GM21723 (cell line): ENCODE results near the gene TGFBI.

ENCODE experiments used
- ATAC-seq: cut with Tn5 transposase; IDR thresholded peaks from one replicate; pipeline ENCODE4 v1.9.1; 2021; ENCODE audit warnings: mild to moderate bottlenecking, moderate library complexity; ENCODE audit not compliant: unreplicated experiment

TGFBI gene

DNA sequence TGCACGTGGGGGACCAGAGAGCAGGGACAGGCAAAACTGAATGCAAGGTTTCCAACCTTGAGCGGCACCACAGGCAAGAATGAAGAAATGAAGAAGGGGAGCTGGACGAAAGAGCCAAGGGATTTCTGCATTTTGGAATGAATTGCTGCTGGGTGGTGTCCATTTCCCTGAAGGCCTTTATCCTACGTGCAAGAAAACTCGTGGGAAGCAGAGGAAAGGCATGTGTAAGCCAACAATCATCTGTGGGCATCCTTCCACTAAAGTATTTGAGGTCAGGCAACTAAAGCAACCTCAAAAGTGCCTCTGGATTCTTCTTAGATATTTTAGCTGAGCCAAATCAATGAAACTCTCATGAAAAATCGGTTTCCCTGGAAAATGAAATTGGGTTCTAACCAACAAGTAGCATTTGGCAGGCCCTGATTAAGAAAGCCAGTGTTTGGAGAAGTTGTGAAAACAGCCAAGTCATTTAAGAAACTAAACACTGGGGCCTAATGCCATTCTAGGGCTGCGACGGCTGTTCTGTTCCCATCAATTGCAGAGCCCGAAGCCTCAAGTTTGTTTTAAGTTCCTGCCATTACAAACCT is 4.7 kb upstream of the TGFBI start:
- ATAC-seq: no peak

DNA sequence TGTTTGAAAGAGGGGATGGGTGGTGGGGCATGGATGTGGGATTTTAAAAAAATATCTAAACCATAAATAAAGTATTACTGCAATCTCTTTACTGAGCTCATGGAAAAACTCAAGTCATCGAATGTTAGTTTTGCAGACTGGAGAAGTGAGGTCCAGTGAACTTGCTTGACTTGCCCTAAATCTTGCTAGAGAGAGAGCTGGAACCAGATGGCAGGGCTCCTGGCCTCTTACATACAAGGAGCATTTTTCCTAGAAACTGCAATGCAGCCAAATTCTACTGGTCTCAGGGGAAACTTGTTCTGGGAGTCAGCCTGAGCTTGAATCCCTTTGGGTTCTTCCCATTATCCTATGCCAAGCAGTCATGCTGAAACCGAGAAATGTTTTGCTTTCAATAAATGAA is 2.9 kb upstream of the TGFBI start:
- no peak for ATAC-seq

DNA sequence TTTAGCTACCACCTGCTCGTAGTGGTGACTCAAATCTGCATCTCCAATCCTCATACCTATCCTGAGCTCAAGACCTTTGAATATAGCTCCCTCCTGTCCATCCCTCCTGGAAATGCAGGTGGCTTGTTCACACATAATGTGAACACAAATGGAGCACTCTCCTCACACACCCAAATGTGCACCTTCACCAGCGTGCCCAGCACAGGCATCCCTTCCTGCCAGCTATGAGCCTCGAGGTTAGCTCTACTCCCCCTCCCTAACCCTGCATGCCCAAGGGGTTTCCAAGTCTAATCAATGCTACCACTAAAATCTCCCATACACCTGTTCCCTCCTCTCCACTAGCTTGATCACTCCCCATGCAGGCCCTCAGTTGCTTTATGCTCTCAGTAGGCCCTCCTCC is 2.2 kb upstream of the TGFBI start:
- no peak for ATAC-seq

DNA sequence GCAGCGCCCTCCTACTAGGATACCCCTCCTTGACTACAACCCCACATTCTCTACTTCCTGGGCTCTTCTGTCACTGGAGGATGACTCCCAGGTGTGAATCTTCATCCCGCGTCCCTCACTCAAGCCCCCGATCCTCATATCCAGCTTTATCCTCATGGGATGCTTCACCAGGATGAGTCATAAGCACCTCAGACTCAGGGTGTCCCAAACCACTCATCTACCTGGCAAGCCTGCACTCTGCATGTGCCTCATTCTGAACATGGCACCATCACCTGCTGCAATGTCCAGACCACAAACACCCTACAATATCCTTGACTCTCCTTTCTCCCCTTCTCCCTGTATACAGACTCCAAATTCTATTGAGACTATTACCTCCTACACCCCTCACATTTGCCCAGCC is 1.5 kb upstream of the TGFBI start:
- ATAC-seq: no peak

DNA sequence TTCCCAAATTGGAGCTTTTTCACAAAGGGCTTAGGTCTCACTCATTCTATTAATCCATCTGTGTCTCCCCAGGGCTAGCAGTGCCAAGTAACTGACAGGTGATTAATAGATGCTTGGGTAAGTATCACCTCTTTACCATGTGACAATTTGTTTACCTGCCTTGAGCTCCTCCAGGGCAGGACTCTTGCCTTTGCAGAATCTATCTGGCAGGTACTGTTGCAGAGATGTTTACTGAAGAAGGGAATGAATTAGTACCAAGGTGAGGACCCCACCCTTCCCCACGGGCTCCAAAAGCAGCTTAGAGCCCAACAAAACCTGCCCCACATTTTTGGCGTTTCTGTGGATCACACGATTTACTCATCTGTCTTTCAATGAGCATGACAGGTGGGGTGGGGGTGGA is 698 bp upstream of the TGFBI start:
- no peak for ATAC-seq

DNA sequence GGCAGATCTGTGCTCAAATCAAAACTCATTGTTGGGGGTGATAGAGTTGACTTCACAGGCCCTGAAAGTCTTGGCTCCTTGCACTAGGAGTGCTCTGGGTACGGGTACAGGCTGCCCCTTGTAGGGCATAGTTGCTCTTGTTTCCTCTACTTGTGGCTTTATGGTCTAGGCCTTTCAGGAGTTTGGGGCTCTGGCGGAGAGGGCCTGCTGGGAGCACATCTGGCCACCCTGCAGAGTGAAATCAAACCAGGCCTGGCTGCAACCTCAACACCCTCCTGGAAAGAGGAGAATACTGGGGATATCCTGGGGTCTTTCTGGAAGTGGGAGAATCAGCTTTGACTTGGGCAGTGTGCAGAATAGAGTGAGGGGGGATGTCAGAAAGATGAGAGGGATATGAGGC is 1.5 kb downstream of the TGFBI start:
- ATAC-seq: no peak

- ATAC-seq: peak; percentile 89
Measured at GRCh38 chr5:136030956-136031611, 2.3 kb downstream of the TGFBI start.

DNA sequence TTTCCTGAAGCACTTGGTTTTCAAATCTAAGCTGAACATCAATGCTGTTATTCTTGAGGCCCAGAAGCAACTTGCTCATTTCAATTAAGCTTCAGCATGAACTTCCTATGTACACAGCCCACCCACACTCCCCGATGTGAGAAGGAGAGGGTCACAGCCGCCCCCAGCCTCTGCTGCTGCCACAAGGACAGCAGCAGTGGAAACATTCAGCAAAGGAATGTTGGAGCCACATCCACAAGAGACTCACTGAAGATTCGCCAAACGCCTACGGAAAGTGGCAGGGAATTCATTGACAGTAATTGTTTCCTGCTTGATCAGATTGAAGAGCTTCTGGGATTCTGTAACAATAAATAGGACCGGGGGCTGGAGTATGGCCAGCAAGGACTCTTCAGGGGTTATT is 2.9 kb downstream of the TGFBI start:
- no peak for ATAC-seq

- ATAC-seq: no peak
Measured at GRCh38 chr5:136032564-136032963, 3.8 kb downstream of the TGFBI start.

- ATAC-seq: no peak
Measured at GRCh38 chr5:136033234-136033633, 4.4 kb downstream of the TGFBI start.

- ATAC-seq: no peak
Measured at GRCh38 chr5:136033848-136034247, 5.1 kb downstream of the TGFBI start.

DNA sequence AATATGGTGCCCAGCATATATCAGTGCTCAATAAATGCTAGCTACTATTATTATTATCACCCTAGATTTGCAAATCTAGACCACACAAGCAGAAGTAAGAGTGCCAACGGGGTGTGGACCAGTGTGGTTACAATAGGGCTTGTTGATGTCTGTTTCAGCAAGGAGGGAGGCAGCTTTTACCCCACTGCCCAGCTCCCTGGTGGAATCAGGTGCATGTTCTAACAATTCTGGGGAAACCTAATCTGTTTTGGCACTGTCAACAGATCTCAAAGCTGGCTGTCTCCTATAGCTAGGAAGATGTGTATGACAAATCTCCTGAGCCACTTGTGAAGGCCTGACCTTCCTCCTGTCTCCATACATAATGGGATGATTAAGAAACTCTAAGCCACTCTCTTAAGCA is 5.7 kb downstream of the TGFBI start:
- ATAC-seq: no peak

DNA sequence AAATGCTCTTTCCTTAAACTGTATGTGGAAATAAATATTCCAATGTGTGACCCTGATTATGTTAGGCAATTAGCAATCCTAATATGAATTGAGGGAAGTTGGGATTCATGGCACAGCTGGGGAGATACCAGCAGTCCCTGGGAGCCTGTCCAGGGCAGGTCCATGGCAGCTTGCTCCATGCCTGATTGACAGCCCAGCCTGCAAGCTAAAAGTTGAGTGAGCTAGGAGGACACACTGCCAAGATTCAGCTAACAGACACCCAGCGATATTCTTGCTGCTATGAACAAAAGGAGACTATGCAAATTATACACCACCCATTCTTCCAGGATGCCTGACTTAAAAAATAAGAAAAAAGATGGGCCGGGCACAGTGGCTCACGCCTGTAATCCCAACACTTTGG is 6.2 kb downstream of the TGFBI start:
- ATAC-seq: no peak

DNA sequence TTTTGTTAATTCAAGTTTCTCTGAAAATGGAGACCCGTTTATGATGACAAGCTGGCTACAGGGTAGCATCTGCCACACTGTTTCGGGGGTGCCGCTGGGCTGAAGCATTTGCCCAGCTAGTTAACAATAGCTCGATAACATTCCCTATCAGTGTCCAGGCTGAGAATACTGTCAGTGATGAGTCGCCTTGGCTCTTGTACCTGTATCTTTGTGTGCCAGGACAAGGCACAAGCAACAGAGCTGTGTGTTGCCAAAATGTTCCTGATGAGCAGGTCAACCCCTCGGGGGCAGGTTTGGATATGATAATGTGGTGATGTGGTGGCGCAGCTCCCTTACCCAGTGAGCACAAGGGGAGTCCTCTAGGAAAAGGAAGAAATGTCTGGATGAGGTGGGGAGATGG is 7.0 kb downstream of the TGFBI start:
- no peak for ATAC-seq

- ATAC-seq: no peak
Measured at GRCh38 chr5:136036293-136036911, 7.6 kb downstream of the TGFBI start.

GRCh38 chr5:136037001-136037705 is 8.4 kb downstream of the TGFBI start:
- ATAC-seq: peak; percentile 62

GRCh38 chr5:136038635-136039034 is 9.8 kb downstream of the TGFBI start:
- no peak for ATAC-seq

DNA sequence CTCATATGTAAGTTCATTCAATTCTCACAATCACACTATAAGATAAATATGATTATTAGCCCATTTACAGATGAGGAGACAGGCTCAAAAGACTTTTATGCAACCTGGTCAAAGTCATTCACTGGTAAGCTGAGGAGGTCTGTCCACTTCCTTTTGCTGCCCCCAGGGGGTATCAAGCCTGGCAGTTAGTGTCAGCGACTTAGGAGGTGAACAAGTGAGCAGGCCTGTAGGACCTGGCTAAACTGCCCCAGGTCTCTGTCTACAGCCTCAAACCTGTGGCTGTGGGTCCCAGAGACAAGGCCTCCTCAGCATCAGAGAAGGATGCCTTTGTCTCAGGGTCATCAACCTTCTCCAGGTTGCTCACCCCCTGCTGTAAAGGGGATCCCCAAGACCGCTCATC is 10.4 kb downstream of the TGFBI start:
- ATAC-seq: no peak

DNA sequence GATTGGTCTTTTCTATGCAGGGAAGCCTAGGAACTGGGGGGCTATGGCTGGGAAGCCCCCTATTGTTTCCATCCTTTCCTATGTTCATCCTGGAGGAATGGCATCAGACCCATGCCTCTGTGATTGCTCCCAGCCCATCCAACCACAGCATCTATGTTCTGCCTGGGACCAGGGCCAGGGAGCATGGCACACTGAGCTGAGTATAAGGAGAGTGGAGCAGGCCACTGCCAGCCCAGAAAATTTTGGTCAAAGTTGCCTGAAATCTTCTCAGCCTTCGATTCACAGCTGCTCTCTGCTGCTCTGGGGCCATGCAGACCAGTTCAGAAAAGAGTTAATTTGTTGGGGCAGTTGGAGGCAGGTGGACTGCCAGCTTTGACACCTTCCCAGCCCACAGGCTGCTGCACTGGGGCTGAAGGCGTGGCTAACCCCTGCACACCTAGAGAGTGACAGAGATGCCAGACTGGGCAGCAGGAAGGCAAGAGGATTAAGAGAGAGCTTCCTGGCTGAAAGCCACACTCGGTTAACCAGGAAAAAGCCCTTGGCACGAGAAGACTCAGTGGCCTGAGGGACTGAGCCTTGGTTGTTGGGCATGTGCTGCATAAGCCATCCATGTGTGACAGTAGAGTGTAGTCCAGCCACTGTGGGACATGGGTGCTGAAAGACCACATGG is 12.1 kb downstream of the TGFBI start:
- ATAC-seq: no peak

DNA sequence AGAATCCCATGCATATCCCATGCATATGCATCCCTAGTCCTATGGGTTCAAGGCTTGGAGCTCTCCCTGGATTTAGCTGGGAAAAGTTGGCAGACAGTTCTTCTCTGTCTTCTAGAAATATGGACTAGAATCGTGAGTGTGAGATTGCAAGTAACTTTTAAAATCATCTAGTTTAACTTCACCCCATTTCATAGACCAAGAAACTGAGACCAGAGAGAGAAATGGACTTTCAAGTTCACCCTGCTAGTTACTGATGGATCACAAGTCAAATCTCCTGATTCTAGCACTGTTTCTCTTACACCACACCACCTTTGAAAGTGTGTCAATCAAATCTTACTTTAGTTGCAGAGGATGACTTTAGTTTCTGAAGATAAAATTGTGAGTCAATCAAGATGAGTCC is 13.4 kb downstream of the TGFBI start:
- no peak for ATAC-seq

- ATAC-seq: no peak
Measured at GRCh38 chr5:136042665-136043121, 13.9 kb downstream of the TGFBI start.
